ENCODE data around the gene ABHD2. TPM values are rescaled to one million over a fixed set of nuclear protein-coding genes. Genes with fewer than 3 reads are reported as not detected.
A peak's percentile ranks its signal among the peaks of the same experiment; 100 is the strongest.

ABHD2 gene
- total and polyA plus RNA-seq, 2 donors (not counting 1 experiment from before 2014, with no cell fraction given): 39.5 to 84.9 TPM

DNA sequence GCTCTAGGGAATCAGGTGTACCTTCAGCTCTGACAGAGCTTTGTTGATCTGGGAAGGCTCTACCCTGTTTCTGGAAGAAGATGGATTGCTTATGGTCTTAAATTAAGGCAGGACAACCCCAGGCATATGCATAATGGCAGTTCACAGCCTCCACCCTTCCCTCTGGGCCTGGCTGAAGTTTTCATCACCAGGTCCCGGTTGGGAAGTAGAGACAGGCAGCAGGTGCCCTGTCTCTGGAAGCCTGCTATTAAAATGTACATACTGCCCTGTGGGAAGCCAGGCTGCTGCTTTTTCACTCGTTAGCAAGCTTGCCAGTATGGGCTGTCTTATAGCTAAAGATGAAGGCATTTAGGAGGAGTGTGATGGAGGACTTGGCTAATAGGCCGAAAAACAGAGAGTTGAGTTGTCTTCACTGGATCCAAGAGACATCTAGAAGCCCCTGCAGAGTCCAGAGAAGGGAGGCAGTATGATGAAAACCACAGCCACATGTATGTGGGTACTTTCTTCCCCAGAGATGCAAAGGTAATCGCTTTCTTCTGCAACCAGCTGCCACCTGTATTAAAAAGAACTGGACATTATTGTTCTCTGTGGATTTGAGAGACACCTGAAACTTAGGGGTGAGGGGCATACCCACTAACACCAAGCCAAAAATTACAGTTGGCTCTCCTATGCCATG lies 34.4 kb downstream of the ABHD2 start:
- H3K79me2 ChIP-seq (ENCODE audit: control insufficient read depth, insufficient read depth, low read length): no peaks in the 10 kb centered on the region
- H4K20me1 ChIP-seq (ENCODE audit: control insufficient read depth, extremely low read depth, insufficient read depth, low read length): no peaks in the 10 kb centered on the region
- no peaks in the 10 kb centered on the region for H3K9me3 ChIP-seq (ENCODE audit: control insufficient read depth, insufficient read depth, low read depth, low read length)
- no peak overlapping the region for H2AFZ ChIP-seq (ENCODE audit: low read length)
- no peak overlapping the region for H3K4me3 ChIP-seq (replicated peaks in 1 of 4; ENCODE audit: control extremely low read depth in 1 of 4, insufficient read depth in 1 of 4, low read depth in 3 of 4, low read length in 4 of 4)
- DNase-seq (ENCODE audit: low read depth in 2 of 2): no peak
- H3K27me3 ChIP-seq (ENCODE audit: control insufficient read depth, insufficient read depth, low read length): no peaks in the 10 kb centered on the region
- no peak overlapping the region for H3K9ac ChIP-seq (ENCODE audit: insufficient read depth, low read length)
- H3K4me2 ChIP-seq (ENCODE audit: extremely low read depth, insufficient read depth, low read length): no peak overlapping the region
- TF ChIP-seq, protein P1, sequence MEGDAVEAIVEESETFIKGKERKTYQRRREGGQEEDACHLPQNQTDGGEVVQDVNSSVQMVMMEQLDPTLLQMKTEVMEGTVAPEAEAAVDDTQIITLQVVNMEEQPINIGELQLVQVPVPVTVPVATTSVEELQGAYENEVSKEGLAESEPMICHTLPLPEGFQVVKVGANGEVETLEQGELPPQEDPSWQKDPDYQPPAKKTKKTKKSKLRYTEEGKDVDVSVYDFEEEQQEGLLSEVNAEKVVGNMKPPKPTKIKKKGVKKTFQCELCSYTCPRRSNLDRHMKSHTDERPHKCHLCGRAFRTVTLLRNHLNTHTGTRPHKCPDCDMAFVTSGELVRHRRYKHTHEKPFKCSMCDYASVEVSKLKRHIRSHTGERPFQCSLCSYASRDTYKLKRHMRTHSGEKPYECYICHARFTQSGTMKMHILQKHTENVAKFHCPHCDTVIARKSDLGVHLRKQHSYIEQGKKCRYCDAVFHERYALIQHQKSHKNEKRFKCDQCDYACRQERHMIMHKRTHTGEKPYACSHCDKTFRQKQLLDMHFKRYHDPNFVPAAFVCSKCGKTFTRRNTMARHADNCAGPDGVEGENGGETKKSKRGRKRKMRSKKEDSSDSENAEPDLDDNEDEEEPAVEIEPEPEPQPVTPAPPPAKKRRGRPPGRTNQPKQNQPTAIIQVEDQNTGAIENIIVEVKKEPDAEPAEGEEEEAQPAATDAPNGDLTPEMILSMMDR (conservative IDR thresholded peaks at IDR 0.05 in 1 of 2, IDR thresholded peaks at IDR 0.05 in 1 of 2; ENCODE audit: low read depth in 1 of 2, low read length in 2 of 2): no peak
- no peak for TF ChIP-seq EZH2 (IDR thresholded peaks at IDR 0.05; ENCODE audit: low read length, missing control alignments)
- no peak overlapping the region for H3K27ac ChIP-seq (ENCODE audit: insufficient read depth, low read length)
- H3K4me1 ChIP-seq (ENCODE audit: control insufficient read depth, extremely low read depth, insufficient read depth, low read length): peaks cover 2% of the 10 kb centered on the region
- H3K36me3 ChIP-seq (ENCODE audit: control insufficient read depth, insufficient read depth, low read length): peaks cover 4% of the 10 kb centered on the region

DNA sequence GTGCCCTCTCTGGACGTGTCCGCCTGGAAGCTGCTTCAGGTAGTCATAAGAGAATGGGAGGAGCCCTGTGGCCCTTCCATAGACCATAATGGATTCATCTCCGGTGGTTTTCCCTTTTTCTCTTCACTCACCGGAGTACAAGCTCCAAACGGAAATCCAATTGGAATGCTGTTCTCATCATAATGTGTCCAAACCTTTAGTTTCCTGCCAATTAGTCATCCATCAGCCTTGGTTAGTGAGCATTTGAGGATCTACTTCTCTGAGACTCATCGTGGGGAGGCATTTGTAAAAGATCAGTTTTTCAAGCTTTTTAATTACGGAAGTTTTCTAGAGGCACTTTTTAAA lies 34.9 kb downstream of the ABHD2 start:
- Histone ChIP-seq H2AFZ (ENCODE audit: low read length) (no peak overlapping the region), H4K20me1 (ENCODE audit: control insufficient read depth, extremely low read depth, insufficient read depth, low read length) (no peaks in the 10 kb centered on the region), H3K4me3 (replicated peaks in 1 of 4; ENCODE audit: control extremely low read depth in 1 of 4, insufficient read depth in 1 of 4, low read depth in 3 of 4, low read length in 4 of 4) (no peak overlapping the region), H3K27me3 (ENCODE audit: control insufficient read depth, insufficient read depth, low read length) (no peaks in the 10 kb centered on the region), H3K9ac (ENCODE audit: insufficient read depth, low read length) (no peak overlapping the region), H3K79me2 (ENCODE audit: control insufficient read depth, insufficient read depth, low read length) (no peaks in the 10 kb centered on the region), H3K9me3 (ENCODE audit: control insufficient read depth, insufficient read depth, low read depth, low read length) (no peaks in the 10 kb centered on the region), H3K4me2 (ENCODE audit: extremely low read depth, insufficient read depth, low read length) (no peak overlapping the region), H3K4me1 (ENCODE audit: control insufficient read depth, extremely low read depth, insufficient read depth, low read length) (no peaks in the 10 kb centered on the region), H3K36me3 (ENCODE audit: control insufficient read depth, insufficient read depth, low read length) (peaks cover 2% of the 10 kb centered on the region), H3K27ac (ENCODE audit: insufficient read depth, low read length) (no peak overlapping the region)
- no peak for TF ChIP-seq EZH2 (IDR thresholded peaks at IDR 0.05; ENCODE audit: low read length, missing control alignments)
- TF ChIP-seq, protein P1 (conservative IDR thresholded peaks at IDR 0.05 in 1 of 2, IDR thresholded peaks at IDR 0.05 in 1 of 2; ENCODE audit: low read depth in 1 of 2, low read length in 2 of 2): no peak
- DNase-seq (ENCODE audit: low read depth in 2 of 2): peak in 1 of 2 donors; percentile 83

DNA sequence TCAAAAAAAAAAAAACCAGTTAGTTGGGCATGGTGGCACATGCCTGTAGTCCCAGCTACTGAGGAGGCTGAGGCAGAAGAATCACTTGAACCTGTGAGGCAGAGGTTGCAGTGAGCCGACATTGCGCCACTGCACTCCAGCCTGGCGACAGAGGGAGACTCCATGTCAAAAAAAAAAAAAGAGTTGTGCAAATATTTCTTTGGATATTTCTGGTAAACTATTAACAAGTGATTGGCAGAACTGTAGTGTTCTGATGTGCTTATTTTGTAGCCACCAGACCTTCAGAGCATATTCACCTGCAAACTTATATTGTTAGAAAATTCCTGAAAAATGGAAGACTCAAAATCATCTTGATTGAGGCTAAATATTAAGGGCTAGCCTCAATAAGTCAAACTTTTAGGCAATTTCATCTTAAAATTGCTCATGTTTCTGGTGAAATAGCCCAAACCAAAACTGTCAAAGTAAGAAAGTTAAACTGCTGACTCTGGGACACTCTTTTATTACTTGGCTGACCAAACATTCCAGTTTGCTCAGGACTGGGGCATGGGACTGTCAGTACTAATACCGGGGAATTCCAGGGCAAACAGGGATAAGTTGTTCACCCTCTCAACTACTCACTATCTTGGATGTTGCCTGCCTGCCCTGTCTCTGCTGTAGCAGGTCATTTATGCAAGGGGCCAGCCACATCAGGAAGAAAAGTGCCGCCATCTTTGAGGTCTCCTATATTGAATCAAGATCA lies 37.0 kb downstream of the ABHD2 start:
- Histone ChIP-seq H4K20me1 (ENCODE audit: control insufficient read depth, extremely low read depth, insufficient read depth, low read length) (no peaks in the 10 kb centered on the region), H3K27me3 (ENCODE audit: control insufficient read depth, insufficient read depth, low read length) (no peaks in the 10 kb centered on the region), H2AFZ (ENCODE audit: low read length) (no peak overlapping the region), H3K9ac (ENCODE audit: insufficient read depth, low read length) (no peak overlapping the region), H3K36me3 (ENCODE audit: control insufficient read depth, insufficient read depth, low read length) (peaks cover 4% of the 10 kb centered on the region), H3K9me3 (ENCODE audit: control insufficient read depth, insufficient read depth, low read depth, low read length) (no peaks in the 10 kb centered on the region), H3K79me2 (ENCODE audit: control insufficient read depth, insufficient read depth, low read length) (no peaks in the 10 kb centered on the region), H3K4me3 (replicated peaks in 1 of 4; ENCODE audit: control extremely low read depth in 1 of 4, insufficient read depth in 1 of 4, low read depth in 3 of 4, low read length in 4 of 4) (no peak overlapping the region), H3K4me2 (ENCODE audit: extremely low read depth, insufficient read depth, low read length) (no peak overlapping the region), H3K4me1 (ENCODE audit: control insufficient read depth, extremely low read depth, insufficient read depth, low read length) (no peaks in the 10 kb centered on the region), H3K27ac (ENCODE audit: insufficient read depth, low read length) (no peak overlapping the region)
- no peak for DNase-seq (ENCODE audit: low read depth in 2 of 2)
- TF ChIP-seq, protein P1 (conservative IDR thresholded peaks at IDR 0.05 in 1 of 2, IDR thresholded peaks at IDR 0.05 in 1 of 2; ENCODE audit: low read depth in 1 of 2, low read length in 2 of 2): no peak
- TF ChIP-seq EZH2 (IDR thresholded peaks at IDR 0.05; ENCODE audit: low read length, missing control alignments): no peak

All from fibroblast of lung (primary cell).